ENCODE data around the gene MAFG. TPM values are rescaled to one million over a fixed set of nuclear protein-coding genes. Genes with fewer than 3 reads are reported as not detected.
A peak's percentile ranks its signal among the peaks of the same experiment; 100 is the strongest.

The MAFG gene
- total and polyA plus RNA-seq, 2 of the 13 experiments (the other 11 are each of a cell fraction or from before 2014, with no cell fraction given), result 14.5 to 20.0 TPM

GRCh38 chr17:81926451-81927151 lies 934 bp downstream of the MAFG start (continued):
- TF ChIP-seq, protein P1, sequence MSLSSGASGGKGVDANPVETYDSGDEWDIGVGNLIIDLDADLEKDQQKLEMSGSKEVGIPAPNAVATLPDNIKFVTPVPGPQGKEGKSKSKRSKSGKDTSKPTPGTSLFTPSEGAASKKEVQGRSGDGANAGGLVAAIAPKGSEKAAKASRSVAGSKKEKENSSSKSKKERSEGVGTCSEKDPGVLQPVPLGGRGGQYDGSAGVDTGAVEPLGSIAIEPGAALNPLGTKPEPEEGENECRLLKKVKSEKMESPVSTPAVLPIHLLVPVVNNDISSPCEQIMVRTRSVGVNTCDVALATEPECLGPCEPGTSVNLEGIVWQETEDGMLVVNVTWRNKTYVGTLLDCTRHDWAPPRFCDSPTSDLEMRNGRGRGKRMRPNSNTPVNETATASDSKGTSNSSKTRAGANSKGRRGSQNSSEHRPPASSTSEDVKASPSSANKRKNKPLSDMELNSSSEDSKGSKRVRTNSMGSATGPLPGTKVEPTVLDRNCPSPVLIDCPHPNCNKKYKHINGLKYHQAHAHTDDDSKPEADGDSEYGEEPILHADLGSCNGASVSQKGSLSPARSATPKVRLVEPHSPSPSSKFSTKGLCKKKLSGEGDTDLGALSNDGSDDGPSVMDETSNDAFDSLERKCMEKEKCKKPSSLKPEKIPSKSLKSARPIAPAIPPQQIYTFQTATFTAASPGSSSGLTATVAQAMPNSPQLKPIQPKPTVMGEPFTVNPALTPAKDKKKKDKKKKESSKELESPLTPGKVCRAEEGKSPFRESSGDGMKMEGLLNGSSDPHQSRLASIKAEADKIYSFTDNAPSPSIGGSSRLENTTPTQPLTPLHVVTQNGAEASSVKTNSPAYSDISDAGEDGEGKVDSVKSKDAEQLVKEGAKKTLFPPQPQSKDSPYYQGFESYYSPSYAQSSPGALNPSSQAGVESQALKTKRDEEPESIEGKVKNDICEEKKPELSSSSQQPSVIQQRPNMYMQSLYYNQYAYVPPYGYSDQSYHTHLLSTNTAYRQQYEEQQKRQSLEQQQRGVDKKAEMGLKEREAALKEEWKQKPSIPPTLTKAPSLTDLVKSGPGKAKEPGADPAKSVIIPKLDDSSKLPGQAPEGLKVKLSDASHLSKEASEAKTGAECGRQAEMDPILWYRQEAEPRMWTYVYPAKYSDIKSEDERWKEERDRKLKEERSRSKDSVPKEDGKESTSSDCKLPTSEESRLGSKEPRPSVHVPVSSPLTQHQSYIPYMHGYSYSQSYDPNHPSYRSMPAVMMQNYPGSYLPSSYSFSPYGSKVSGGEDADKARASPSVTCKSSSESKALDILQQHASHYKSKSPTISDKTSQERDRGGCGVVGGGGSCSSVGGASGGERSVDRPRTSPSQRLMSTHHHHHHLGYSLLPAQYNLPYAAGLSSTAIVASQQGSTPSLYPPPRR (CRISPR knock-in tag; IDR thresholded peaks at IDR 0.05; ENCODE audit: borderline replicate concordance), result peak; percentile 65
- TF ChIP-seq RBAK (CRISPR knock-in tag; IDR thresholded peaks at IDR 0.05) (no peak), ZNF343 (CRISPR knock-in tag; IDR thresholded peaks at IDR 0.05) (no peak), ZNF337 (CRISPR knock-in tag; IDR thresholded peaks at IDR 0.05; ENCODE audit: borderline replicate concordance, low read depth) (no peak), ZNF670 (CRISPR knock-in tag; IDR thresholded peaks at IDR 0.05; ENCODE audit: borderline replicate concordance) (peak; percentile 55; the same call in 1 of the 2 replicates), POLR2AphosphoS2 (IDR thresholded peaks at IDR 0.05; ENCODE audit: low read depth, low read length) (no peak), ZNF746 (CRISPR knock-in tag; IDR thresholded peaks at IDR 0.05) (peak; percentile 86; the same call in 1 of the 2 replicates), ZNF260 (CRISPR knock-in tag; IDR thresholded peaks at IDR 0.05; ENCODE audit: borderline replicate concordance, low read depth) (no peak), BRCA1 (CRISPR knock-in tag; IDR thresholded peaks at IDR 0.05) (0 out of 2 replicates have a peak, but pooled peaks have one; percentile 47), YEATS2 (CRISPR knock-in tag; IDR thresholded peaks at IDR 0.05; ENCODE audit: borderline replicate concordance) (peak; percentile 52; the same call in 1 of the 2 replicates), ZSCAN12 (CRISPR knock-in tag; IDR thresholded peaks at IDR 0.05) (no peak), CCDC6 (CRISPR knock-in tag; IDR thresholded peaks at IDR 0.05) (no peak), ZFP36L2 (CRISPR knock-in tag; IDR thresholded peaks at IDR 0.05) (no peak), ATF7 (IDR thresholded peaks at IDR 0.05) (no peak), ATF7 (CRISPR knock-in tag; IDR thresholded peaks at IDR 0.05) (peak; percentile 29; the same call in 1 of the 2 replicates), ZNF451 (CRISPR knock-in tag; IDR thresholded peaks at IDR 0.05) (no peak), ZNF761 (CRISPR knock-in tag; conservative IDR thresholded peaks at IDR 0.05) (no peak)
- TF ChIP-seq, protein P2, sequence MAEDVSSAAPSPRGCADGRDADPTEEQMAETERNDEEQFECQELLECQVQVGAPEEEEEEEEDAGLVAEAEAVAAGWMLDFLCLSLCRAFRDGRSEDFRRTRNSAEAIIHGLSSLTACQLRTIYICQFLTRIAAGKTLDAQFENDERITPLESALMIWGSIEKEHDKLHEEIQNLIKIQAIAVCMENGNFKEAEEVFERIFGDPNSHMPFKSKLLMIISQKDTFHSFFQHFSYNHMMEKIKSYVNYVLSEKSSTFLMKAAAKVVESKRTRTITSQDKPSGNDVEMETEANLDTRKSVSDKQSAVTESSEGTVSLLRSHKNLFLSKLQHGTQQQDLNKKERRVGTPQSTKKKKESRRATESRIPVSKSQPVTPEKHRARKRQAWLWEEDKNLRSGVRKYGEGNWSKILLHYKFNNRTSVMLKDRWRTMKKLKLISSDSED (CRISPR knock-in tag; IDR thresholded peaks at IDR 0.05), result no peak
- TF ChIP-seq, protein P3, sequence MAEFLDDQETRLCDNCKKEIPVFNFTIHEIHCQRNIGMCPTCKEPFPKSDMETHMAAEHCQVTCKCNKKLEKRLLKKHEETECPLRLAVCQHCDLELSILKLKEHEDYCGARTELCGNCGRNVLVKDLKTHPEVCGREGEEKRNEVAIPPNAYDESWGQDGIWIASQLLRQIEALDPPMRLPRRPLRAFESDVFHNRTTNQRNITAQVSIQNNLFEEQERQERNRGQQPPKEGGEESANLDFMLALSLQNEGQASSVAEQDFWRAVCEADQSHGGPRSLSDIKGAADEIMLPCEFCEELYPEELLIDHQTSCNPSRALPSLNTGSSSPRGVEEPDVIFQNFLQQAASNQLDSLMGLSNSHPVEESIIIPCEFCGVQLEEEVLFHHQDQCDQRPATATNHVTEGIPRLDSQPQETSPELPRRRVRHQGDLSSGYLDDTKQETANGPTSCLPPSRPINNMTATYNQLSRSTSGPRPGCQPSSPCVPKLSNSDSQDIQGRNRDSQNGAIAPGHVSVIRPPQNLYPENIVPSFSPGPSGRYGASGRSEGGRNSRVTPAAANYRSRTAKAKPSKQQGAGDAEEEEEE (CRISPR knock-in tag; IDR thresholded peaks at IDR 0.05; ENCODE audit: borderline replicate concordance), result no peak

All from HepG2 (cell line).